Activated T-cell treated with anti-CD3 and anti-CD28 coated beads, Interleukin-2, amount 50 U/mL, for 4 hours (primary cell): ENCODE measurements around the gene NTRK1. TPM values are rescaled to one million over a fixed set of nuclear protein-coding genes. Genes with fewer than 3 reads are reported as not detected.

Experiments
- ATAC-seq, 2 donors: fragments of 200-7000 bp; cut with Tn5 transposase; one replicate each; pipeline ENCODE4 v1.10.0; 2021
- DNase-seq: peaks from one replicate; pipeline ENCODE4 v3.0.0-alpha.2; 2020
- H3K27me3 Mint-ChIP-seq: one replicate; pipeline ENCODE4 v1.8.0; 2021; ENCODE audit warnings: low read depth, mixed read lengths
- H3K36me3 Mint-ChIP-seq: one replicate; pipeline ENCODE4 v1.8.0; 2022; ENCODE audit warnings: mixed read lengths; ENCODE audit not compliant: insufficient read depth
- H3K4me1 Mint-ChIP-seq: one replicate; pipeline ENCODE4 v1.8.0; 2021; ENCODE audit warnings: low read depth, mixed read lengths
- H3K4me3 Mint-ChIP-seq: one replicate; pipeline ENCODE4 v1.8.0; 2021; ENCODE audit warnings: mild to moderate bottlenecking, moderate library complexity, mixed read lengths
- H3K9me3 Mint-ChIP-seq: one replicate; pipeline ENCODE4 v1.8.0; 2021; ENCODE audit warnings: mixed read lengths
- total RNA-seq, 3 donors: library from RNA; stranded (reverse); gene quantifications; one replicate each; pipeline ENCODE4 v1.2.1, GENCODE V29; 2021

NTRK1 gene
- total RNA-seq, 3 donors from 2014 or later = 0.55 to 2.4 (median 1.8) TPM

DNA sequence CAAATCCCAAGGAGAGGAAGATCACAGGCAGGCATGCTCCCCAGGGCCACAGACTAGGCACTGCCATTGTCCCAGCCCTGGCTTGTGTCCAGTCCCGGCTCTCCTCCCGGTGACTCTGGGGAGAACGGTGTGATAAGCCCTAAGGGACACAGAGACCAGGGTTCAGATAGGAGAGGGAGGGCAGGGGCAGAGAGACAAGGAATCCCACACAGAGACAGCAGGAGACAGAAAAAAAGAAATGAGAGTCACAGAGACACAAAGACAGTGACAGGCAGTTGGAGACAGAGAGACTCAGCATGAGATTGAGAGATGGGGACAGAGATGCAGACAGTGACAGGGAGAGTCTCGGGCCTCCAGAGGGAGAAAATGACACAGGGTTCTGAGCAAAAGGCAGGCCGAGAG lies 2.1 kb upstream of the NTRK1 start:
- Mint-ChIP-seq H3K27me3 (peaks cover 54% of the 10 kb centered on the region), H3K36me3 (no peaks in the 10 kb centered on the region), H3K9me3 (no peaks in the 10 kb centered on the region), H3K4me1 (peaks cover 24% of the 10 kb centered on the region), H3K4me3 (no peak overlapping the region)
- DNase-seq = no peak
- ATAC-seq = no peak

DNA sequence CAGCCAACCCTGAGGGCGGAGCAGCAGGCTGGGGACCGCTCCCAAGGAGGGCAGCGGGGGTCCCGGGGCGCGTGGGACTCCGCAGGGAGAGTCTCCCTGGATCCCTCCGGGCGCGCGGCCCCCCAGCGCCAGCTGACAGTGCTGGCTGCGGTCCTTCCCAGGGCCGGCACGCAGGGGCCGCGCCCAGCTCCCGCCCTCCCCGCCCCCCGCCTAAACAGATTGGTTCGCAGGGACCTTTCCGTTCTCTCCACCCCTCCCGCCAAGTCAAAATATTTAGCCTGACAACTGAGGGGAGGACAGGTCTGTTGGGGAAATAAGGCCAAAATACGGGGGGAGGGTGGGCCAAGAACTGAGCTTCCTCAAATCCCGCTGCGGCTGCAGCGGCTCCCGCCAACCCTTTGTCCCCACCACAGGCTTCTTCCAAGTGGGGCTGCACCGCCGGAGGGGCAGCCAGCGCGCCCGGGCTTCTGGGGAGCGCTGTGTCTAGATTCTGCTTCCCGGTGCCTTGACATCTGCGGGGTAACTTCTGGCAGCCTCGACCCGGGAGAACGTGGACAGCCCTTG lies 1.6 kb upstream of the NTRK1 start, which contains the start of gene INSRR:
Gene INSRR (minus strand): TSS at position 159 of the 564 bp plus-strand sequence. CDS start 496 bp downstream, outside the sequence.
- Mint-ChIP-seq H3K9me3 (no peaks in the 10 kb centered on the region), H3K27me3 (peaks cover 59% of the 10 kb centered on the region), H3K36me3 (no peaks in the 10 kb centered on the region), H3K4me1 (peaks cover 24% of the 10 kb centered on the region), H3K4me3 (peak within 1 kb of the TSS; percentile 77)
- DNase-seq (no peak), ATAC-seq (no peak)

DNA sequence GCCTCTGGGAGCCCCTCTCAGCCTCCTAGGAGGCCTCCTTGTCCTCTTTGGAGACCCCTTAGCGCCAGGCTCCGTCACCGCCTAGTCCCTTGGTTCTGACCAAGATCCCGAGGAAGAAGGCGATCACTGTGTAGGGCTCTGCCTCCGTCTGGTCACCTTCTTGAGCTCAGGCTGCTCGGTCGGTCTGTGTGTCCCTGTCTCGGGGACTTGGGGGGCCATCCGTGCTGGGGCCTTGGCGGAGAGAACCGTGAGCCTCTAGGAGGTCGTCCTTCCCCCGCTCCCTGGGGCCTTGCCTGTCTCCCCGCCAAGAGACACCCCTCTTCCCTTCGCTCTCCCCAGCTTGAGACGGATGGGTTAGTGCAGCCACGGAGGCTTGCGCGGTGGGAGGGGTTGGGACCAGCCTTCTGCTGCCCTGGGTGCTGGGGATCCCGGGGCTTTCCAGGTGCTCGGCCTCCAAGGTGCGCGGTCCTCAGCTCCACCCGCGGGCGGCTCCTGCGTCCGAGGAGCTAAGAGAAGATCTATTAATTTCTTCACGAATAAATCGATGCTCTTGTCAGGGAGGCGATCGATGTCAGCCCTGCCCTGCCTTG lies 1.0 kb upstream of the NTRK1 start:
- ATAC-seq = peak; percentile 16 to 31
- Mint-ChIP-seq H3K4me1 (peaks cover 24% of the 10 kb centered on the region), H3K9me3 (no peaks in the 10 kb centered on the region), H3K36me3 (no peaks in the 10 kb centered on the region), H3K4me3 (peak overlapping the region; percentile 77), H3K27me3 (peaks cover 64% of the 10 kb centered on the region)
- DNase-seq = no peak

DNA sequence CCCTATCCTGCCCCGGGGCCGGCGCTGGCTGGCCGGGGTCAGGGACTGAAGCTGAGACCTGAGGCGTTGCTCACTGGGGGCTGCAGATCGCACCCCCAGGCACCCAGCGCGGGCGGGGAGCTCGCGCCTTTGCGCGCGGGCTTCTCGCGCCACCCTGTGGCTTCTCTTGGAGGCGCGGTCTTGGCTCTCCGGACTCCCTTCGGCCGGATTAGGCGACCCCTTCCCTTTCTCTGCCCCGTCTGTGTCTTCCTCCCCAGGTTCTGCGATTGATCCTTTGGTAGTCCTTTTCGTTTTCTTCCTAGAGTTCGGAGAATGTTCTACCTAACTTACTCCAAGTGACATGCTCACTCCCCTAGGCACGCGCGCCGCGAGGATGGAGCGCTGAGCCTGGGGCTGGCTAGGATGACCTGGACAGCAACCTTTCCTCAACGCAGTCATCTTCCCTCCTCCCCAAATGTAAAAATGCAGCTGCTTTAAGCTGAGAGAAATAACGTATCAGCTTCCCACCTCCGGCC lies 495 bp upstream of the NTRK1 start:
- Mint-ChIP-seq H3K27me3 (peaks cover 68% of the 10 kb centered on the region), H3K4me3 (peak overlapping the region; percentile 77), H3K9me3 (no peaks in the 10 kb centered on the region), H3K4me1 (peaks cover 24% of the 10 kb centered on the region), H3K36me3 (no peaks in the 10 kb centered on the region)
- peak; percentile 69 to 75 for ATAC-seq
- DNase-seq = peak; percentile 57

DNA sequence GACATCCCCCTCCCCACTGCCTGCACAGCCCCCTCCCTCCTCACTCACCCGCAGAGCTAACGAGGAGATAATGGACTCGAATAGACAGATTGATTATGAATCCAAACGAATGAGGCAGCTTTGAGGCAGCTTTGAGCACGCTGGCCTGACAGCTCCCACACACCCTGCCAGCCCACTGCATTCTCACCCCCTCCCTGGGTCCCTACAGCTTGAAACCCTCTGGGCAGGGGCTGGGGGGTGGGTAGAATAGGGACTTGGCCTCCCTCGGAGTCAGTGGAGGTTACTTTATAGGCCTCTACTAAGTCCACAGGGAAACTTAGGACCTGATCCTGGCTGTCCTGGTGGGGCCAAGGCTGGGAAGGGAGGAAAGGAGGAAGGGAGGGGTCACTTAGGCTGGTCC lies 1.9 kb downstream of the NTRK1 start:
- DNase-seq = no peak
- Mint-ChIP-seq H3K36me3 (no peaks in the 10 kb centered on the region), H3K9me3 (no peaks in the 10 kb centered on the region), H3K4me1 (peaks cover 34% of the 10 kb centered on the region), H3K4me3 (no peak overlapping the region), H3K27me3 (peaks cover 75% of the 10 kb centered on the region)
- no peak for ATAC-seq

DNA sequence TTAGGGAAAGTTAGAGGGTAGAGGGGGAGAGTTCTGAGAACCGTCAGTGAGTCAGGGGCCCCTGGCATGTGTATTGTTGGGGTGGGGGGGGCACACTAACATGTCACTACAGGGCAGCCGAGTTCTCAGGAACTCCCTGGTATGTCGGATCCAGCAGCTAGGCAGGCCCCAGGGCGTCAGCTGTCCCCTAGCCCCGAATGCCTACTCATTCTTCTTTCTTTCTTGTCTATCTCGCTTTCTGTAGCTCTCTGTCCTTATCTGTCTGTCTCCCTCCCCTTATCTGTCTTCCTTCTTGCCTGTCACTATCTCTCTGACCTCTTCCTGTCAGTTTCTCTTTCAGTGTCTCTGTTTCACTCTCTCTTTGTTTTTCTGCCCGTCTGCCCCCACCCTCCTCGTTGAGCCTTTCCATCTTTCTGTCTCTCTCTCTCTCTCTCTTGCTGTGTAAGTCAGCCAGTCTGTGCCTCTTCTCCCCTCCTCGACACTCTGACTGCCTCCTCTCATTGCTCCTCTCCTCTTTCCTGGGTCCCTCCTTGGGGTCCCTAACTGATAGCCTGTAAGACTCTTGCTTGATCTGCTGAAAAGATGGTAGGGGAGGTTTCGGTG lies 2.4 kb downstream of the NTRK1 start:
- Mint-ChIP-seq H3K4me3 (no peak overlapping the region), H3K4me1 (peaks cover 34% of the 10 kb centered on the region), H3K36me3 (no peaks in the 10 kb centered on the region), H3K9me3 (no peaks in the 10 kb centered on the region), H3K27me3 (peaks cover 69% of the 10 kb centered on the region)
- ATAC-seq (peak; percentile 19 to 46), DNase-seq (no peak)

DNA sequence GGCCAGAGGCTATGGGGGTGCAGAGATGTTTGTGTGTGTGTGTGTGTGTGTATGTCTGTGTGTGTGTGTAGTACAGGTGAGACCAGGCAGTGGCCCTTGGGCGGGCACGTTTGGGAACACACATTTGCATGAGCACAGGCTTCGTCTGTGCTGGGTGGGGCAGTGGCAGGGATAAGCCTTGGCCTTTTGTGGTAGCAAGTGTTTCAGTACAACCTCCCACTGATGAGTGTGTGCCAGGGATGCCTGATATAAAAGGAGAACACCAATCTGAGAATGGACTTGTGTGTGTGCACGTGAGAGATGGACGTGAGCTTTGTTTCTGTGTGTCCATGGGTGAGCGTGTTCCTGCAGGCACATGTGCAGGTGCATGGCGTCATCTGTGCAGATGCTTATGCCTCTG lies 3.0 kb downstream of the NTRK1 start:
- peaks cover 32% of the 10 kb centered on the region for H3K4me1 Mint-ChIP-seq
- H3K4me3 Mint-ChIP-seq = no peak overlapping the region

DNA sequence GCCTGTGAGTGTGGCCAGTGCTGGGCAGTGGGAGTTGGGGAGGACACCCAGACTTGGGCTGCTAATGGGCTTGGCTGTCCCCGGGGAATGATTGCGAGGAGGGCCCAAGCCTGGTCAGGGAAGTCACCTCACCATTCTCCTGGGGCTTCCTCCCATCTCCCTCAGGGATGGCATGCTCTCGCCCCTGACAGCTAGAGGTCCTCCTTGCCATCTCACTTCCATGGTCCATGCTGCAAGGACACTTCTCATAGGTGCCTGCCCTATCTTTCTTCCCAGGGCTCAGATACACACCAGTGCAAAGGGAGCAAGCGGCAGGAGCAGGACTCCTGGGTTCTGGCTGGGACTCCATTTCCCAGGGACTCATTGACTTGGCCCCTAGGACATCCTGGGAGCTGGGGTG lies 4.1 kb downstream of the NTRK1 start:
- Mint-ChIP-seq H3K27me3 (peaks cover 56% of the 10 kb centered on the region), H3K4me3 (no peak overlapping the region)

More for the DNA sequence above, 3.0 kb downstream of the NTRK1 start:
- H3K27me3 Mint-ChIP-seq = peaks cover 64% of the 10 kb centered on the region
- no peaks in the 10 kb centered on the region for H3K9me3 Mint-ChIP-seq
- no peaks in the 10 kb centered on the region for H3K36me3 Mint-ChIP-seq
- DNase-seq = no peak
- no peak for ATAC-seq

DNA sequence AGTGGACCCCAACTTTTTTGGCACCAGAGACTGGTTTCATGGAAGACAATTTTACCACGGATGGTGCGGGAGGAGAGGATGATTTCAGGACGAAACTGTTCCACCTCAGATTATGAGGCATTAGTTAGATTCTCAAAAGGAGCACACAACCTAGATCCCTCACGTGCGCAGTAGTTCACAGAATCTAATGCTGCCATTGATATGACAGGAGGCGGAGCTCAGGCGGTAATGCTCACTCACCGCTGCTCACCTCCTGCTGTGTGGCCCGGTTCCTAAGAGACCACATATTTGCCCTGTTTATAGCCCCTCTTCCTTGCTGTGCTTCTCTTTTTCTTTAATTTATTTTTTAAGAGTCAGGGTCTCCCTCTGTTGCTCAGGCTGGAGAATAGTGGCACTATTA lies 4.6 kb downstream of the NTRK1 start:
- Mint-ChIP-seq H3K4me1 (peaks cover 21% of the 10 kb centered on the region), H3K9me3 (no peaks in the 10 kb centered on the region), H3K36me3 (no peaks in the 10 kb centered on the region), H3K27me3 (peaks cover 53% of the 10 kb centered on the region), H3K4me3 (no peak overlapping the region)
- DNase-seq (no peak), ATAC-seq (no peak)

More for the DNA sequence above, 4.1 kb downstream of the NTRK1 start:
- Mint-ChIP-seq H3K9me3 (no peaks in the 10 kb centered on the region), H3K4me1 (peaks cover 25% of the 10 kb centered on the region), H3K36me3 (no peaks in the 10 kb centered on the region)
- ATAC-seq = no peak
- no peak for DNase-seq

DNA sequence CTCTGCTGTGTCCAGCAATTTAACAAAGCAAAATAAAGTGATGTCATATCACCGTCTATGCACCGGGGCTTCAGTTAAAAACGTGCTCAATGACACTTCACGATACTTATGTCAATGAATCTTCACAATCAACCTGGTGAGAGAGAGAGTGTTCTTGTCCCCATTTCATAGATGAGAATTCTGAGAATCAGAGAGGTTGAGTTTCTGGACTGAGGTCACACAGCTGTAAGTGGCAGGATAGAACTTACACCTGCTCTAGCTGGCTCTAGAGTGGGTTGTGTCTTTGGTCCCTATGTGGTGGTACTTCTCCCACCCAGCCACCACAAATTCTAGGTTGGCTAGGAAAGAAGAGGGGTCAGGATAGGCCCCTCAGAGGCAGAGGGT lies 5.2 kb downstream of the NTRK1 start:
- peaks cover 51% of the 10 kb centered on the region for H3K27me3 Mint-ChIP-seq
- H3K4me1 Mint-ChIP-seq = peaks cover 19% of the 10 kb centered on the region
- H3K9me3 Mint-ChIP-seq = no peaks in the 10 kb centered on the region
- DNase-seq (no peak), ATAC-seq (no peak)
- H3K4me3 Mint-ChIP-seq = no peak overlapping the region
- no peaks in the 10 kb centered on the region for H3K36me3 Mint-ChIP-seq

DNA sequence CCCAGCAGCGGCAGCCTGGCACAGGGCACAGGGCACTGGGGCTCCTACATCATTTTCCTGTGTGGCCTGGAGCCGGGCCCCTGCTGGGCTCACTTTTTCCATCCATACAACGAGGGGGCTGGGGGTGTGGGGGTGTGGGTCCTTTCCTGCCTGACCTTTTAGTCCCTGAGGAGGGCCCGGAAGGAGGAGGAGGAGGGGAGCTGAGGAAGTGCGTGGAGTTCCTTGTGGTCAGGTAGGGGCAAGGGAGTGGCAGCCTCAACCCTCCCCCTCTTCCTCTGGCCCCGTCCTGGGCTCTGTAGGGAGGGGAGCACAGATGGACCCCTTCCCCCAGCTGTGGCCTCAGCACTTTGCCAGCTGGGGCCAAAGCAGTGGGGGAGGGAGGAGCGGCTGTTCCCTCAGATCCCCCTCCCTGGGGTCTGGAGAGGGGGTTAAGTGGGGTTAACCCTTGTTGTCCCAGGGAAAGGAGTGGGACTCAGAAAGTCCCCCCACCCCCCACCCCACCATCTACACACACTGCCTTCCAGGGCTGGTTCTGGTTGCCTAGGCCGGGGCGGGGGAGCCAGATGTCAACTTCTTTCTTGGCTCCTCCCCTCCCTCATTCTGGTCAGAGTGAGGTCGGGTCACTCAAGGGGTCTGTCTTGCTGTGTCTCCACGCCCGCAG lies 5.7 kb downstream of the NTRK1 start:
- DNase-seq (no peak), ATAC-seq (no peak)
- peaks cover 47% of the 10 kb centered on the region for H3K27me3 Mint-ChIP-seq
- H3K4me1 Mint-ChIP-seq = peaks cover 19% of the 10 kb centered on the region
- no peaks in the 10 kb centered on the region for H3K9me3 Mint-ChIP-seq
- no peaks in the 10 kb centered on the region for H3K36me3 Mint-ChIP-seq
- no peak overlapping the region for H3K4me3 Mint-ChIP-seq

DNA sequence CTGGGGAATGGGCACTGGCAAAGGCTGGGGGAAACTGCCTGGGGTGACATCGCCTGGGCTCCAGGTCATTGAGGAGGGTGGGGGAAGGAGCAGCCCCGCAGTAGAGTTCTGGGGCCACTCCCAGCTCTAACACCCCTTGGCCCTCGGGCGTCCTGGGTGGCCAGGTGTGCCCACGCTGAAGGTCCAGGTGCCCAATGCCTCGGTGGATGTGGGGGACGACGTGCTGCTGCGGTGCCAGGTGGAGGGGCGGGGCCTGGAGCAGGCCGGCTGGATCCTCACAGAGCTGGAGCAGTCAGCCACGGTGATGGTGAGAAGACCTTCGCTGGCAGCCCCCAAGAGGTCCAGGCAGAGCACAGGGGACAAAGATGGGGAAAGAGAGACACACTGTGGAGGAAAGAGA lies 7.7 kb downstream of the NTRK1 start:
- Mint-ChIP-seq H3K9me3 (no peaks in the 10 kb centered on the region), H3K4me3 (no peak overlapping the region), H3K36me3 (no peaks in the 10 kb centered on the region), H3K4me1 (peaks cover 12% of the 10 kb centered on the region), H3K27me3 (peaks cover 27% of the 10 kb centered on the region)
- ATAC-seq (no peak), DNase-seq (no peak)

DNA sequence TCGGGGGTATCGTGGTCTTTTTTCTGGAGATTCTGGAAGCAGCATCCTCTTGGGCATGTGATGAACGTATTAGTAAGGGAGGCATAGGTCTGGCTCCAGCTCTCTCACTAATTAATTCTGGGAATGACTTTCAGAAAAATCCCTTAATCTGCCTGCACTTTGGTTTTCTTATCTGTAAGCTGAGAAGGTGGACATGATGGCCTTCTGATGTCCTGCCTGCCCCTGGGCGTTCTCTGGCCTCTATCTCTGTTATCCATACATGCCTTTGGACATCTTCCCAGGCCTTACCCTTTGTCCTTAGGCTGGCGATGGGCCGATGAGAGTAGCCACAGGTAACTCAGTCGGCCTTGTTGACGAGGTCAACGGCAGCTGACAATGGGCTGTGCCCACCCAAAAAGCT lies 8.8 kb downstream of the NTRK1 start:
- no peak for ATAC-seq
- no peak for DNase-seq
- Mint-ChIP-seq H3K4me3 (no peak overlapping the region), H3K36me3 (no peaks in the 10 kb centered on the region), H3K27me3 (peaks cover 19% of the 10 kb centered on the region), H3K9me3 (no peaks in the 10 kb centered on the region), H3K4me1 (peaks cover 10% of the 10 kb centered on the region)

DNA sequence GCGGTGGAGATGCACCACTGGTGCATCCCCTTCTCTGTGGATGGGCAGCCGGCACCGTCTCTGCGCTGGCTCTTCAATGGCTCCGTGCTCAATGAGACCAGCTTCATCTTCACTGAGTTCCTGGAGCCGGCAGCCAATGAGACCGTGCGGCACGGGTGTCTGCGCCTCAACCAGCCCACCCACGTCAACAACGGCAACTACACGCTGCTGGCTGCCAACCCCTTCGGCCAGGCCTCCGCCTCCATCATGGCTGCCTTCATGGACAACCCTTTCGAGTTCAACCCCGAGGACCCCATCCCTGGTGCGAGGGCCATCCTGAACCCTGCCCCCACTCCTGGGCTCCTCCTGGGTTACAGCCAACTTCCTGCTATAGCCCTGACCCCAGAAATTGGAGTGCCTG lies 13.0 kb downstream of the NTRK1 start:
- DNase-seq (no peak), ATAC-seq (no peak)
- Mint-ChIP-seq H3K36me3 (no peaks in the 10 kb centered on the region), H3K4me1 (no peaks in the 10 kb centered on the region), H3K27me3 (peaks cover 16% of the 10 kb centered on the region), H3K9me3 (no peaks in the 10 kb centered on the region), H3K4me3 (no peak overlapping the region)
